Muscle layer of colon (tissue), 2 donors: Measurements from ENCODE around the gene ADGRB3.
"Not testable (repeated sequence)": the region's sequence is repeated elsewhere in the genome, so short reads cannot be mapped to it uniquely, and the experiment has no call there.

ENCODE experiments used
- H3K27ac ChIP-seq: one replicate; pipeline ENCODE4 v1.7.0; 2013; ENCODE audit warnings: low read depth, mild to moderate bottlenecking, low read length, moderate library complexity
- H3K27me3 ChIP-seq, 2 donors: one replicate each; pipeline ENCODE4 v1.7.0; 2013; ENCODE audit warnings: low read length in 2 of 2, mild to moderate bottlenecking in 2 of 2; ENCODE audit not compliant: insufficient read depth in 2 of 2, control insufficient read depth in 1 of 2
- H3K36me3 ChIP-seq: one replicate; pipeline ENCODE4 v1.7.0; 2013; ENCODE audit warnings: mild to moderate bottlenecking, low read length; ENCODE audit not compliant: insufficient read depth
- H3K4me1 ChIP-seq: one replicate; pipeline ENCODE4 v1.7.0; 2013; ENCODE audit warnings: mild to moderate bottlenecking, low read length; ENCODE audit not compliant: insufficient read depth
- H3K4me3 ChIP-seq, 2 donors: one replicate each; pipeline ENCODE4 v1.7.0; 2013; ENCODE audit warnings: low read length in 2 of 2, low read depth in 1 of 2, mild to moderate bottlenecking in 1 of 2, moderate library complexity in 1 of 2
- H3K9ac ChIP-seq: one replicate; pipeline ENCODE4 v1.7.0; 2013; ENCODE audit warnings: low read length
- H3K9me3 ChIP-seq: one replicate; pipeline ENCODE4 v1.7.0; 2013; ENCODE audit warnings: mild to moderate bottlenecking, low read length
- donor health status: abdominal sarcoma.
- donor health status: Adenocarcinoma of cecum.

Gene ADGRB3

DNA sequence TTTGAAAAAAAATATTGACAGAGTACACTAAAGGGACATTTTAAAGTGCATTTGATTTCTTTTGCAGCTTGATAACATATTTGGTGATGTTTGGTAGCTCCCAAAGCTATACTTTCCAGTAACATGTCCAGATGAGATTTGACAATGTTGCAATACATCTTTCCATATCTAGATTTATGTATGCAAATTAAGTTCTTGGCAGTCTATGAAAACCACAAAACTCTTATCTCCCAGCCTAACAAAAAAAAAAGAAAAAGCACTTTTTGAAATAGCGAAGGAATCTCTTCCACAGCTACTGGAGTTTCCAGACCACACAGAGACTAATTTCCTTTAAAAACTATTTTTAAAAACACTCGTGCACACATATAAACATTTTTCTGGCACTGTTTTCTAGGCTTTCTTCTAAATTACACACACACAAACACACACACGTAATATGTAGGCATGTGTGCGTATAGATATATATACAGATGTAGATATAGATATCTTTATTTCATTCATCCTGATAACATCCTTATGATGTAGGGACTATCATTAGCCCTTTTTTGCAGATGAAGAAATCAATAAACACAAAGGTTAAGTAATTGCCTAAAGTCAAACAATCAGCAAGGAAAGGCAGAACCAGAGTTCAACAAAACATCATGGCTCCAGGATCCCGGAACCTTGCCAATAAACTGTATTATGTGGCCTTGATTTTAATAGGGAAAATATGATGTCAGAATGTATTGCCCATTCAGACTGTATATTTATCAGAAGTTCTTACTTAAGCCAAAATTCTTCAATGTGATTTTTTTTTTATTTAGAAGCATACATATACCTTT, 93.3 kb downstream of the ADGRB3 start:
- no peaks in the 10 kb centered on the region for H3K4me1 ChIP-seq
- H3K27me3 ChIP-seq, result no peaks in the 10 kb centered on the region
- H3K9me3 ChIP-seq, result no peaks in the 10 kb centered on the region
- H3K4me3 ChIP-seq, result no peak overlapping the region
- no peak overlapping the region for H3K9ac ChIP-seq
- no peak overlapping the region for H3K27ac ChIP-seq
- no peaks in the 10 kb centered on the region for H3K36me3 ChIP-seq

DNA sequence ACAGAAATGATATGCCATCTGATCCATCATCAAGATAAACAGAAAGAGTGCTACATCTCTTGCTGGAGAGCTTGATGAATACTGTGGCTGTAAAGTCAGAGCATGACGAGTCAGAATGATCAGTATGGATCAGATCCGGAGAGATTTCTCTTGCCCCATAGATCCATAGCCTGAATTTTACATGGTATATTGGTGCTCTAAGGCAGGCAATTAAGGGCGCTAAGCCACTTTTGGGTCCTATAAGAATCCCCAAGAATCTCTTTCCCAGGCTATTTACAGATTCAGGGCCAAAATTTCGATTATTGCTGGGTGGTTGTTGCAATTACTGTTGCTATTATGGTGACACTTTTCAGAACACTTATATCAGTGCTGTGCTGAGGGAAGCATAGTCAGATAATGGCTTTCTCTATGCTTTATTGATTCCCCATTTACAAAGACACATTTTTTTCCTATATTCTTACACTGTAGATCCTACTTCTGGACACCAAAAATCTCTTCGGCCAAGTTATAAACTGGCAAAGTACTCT, 94.4 kb downstream of the ADGRB3 start:
- Histone ChIP-seq H3K27ac (no peak overlapping the region), H3K9ac (no peak overlapping the region), H3K4me1 (no peaks in the 10 kb centered on the region), H3K36me3 (no peaks in the 10 kb centered on the region), H3K4me3 (no peak overlapping the region), H3K9me3 (no peaks in the 10 kb centered on the region), H3K27me3 (no peaks in the 10 kb centered on the region)

DNA sequence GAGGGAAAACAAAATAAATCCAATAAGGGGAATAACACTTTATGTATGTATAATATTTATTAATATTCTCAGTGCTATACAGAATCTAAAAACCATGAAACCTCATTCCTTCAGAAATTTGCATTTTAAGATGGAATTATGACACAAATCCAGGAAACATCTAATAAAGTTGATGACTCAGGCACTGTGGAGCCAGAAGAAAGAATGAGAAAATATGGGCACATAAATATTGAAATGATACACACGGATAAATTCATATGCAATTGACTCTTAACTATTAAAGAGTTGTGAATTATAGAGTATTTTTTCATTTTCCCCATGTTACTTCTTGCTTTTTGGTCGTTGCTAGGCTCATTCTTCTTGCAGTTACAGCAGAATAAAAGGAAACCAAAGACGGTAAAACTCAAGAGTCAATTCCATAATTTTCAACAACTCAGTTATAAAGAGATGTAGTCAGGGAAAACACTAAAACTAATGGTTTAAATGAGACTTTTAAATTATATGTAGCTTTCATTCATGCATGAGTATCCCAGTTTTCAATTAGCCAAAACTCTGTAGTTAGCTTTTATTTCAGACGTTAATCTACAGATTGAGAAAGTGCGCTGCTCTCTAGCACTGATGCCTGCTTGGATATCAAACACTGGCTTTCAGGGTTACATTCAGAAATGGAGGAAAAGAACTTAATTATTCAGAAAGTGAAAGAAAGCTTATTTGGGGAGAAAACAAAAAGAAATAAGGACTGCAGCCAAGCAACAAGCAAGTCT, 95.4 kb downstream of the ADGRB3 start:
- Histone ChIP-seq H3K4me3 (no peak overlapping the region), H3K9me3 (no peaks in the 10 kb centered on the region), H3K9ac (no peak overlapping the region), H3K27me3 (no peaks in the 10 kb centered on the region), H3K4me1 (no peaks in the 10 kb centered on the region), H3K27ac (no peak overlapping the region), H3K36me3 (no peaks in the 10 kb centered on the region)

DNA sequence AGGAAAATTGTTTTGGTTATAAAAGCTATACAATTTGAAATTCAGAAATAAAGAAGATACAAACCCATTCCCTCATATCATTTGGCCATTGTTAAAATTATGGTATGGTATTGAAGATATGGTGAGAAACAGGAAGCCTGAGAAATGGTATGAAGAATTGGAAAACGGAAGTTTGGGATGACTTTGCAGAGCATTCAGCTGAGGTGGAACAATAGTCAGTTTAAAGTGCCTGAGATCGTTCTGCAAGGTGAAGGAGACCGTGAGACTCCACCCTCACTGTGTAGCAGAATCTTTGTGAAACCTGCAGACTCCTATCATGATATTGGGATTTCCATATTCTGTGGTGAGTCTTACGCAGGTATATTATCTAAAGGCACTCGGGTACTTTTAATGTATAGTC, 97.3 kb downstream of the ADGRB3 start:
- H3K4me3 ChIP-seq, result no peak overlapping the region
- H3K36me3 ChIP-seq, result no peaks in the 10 kb centered on the region
- H3K9me3 ChIP-seq, result no peaks in the 10 kb centered on the region
- no peak overlapping the region for H3K27ac ChIP-seq
- no peaks in the 10 kb centered on the region for H3K27me3 ChIP-seq
- no peaks in the 10 kb centered on the region for H3K4me1 ChIP-seq
- H3K9ac ChIP-seq, result no peak overlapping the region

DNA sequence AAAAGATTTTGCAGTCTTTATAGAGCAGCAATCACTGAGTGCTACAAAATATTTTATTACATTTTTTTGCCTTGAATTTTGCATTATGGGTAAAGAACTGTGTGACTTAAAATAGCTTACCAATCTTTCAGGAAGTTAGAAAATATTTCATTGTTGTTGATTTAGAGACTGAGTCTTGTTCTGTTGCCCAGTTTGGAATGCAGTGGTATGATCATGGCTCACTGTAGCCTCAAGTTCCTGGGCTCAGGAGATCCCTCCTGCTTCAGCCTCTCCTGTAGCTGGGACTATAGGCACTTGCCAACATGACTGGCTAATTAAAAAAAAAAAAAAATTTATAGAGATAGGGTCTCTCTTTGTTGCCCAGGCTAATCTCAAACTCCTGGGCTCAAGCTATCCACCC, 100.8 kb downstream of the ADGRB3 start:
- Histone ChIP-seq H3K4me3 (no peak overlapping the region), H3K36me3 (no peaks in the 10 kb centered on the region)

DNA sequence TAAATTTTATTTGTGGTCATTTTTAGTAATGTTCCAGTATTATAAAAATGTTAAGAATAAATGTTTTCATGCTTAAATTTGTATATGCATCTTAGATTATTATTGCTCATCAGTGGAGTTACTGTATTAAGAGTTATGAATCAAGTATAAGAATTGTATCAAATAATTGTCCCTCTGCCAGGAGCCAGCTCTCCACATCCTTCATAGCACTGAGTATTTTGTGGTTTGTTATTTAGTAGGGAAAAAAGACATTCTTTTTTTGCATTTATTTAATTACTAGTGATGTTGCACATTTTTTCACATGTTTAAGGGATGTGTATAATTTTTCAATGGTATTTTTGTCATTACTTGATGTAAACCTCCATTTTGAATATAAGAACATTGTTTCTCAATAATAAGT, 102.0 kb downstream of the ADGRB3 start:
- Histone ChIP-seq H3K4me3 (no peak overlapping the region), H3K36me3 (no peaks in the 10 kb centered on the region), H3K27ac (no peak overlapping the region), H3K9ac (no peak overlapping the region), H3K27me3 (no peaks in the 10 kb centered on the region), H3K9me3 (no peaks in the 10 kb centered on the region), H3K4me1 (no peaks in the 10 kb centered on the region)

More for the DNA sequence above, 100.8 kb downstream of the ADGRB3 start:
- H3K4me1 ChIP-seq, result no peaks in the 10 kb centered on the region
- no peak overlapping the region for H3K27ac ChIP-seq
- no peaks in the 10 kb centered on the region for H3K27me3 ChIP-seq
- H3K9me3 ChIP-seq, result no peaks in the 10 kb centered on the region
- no peak overlapping the region for H3K9ac ChIP-seq

DNA sequence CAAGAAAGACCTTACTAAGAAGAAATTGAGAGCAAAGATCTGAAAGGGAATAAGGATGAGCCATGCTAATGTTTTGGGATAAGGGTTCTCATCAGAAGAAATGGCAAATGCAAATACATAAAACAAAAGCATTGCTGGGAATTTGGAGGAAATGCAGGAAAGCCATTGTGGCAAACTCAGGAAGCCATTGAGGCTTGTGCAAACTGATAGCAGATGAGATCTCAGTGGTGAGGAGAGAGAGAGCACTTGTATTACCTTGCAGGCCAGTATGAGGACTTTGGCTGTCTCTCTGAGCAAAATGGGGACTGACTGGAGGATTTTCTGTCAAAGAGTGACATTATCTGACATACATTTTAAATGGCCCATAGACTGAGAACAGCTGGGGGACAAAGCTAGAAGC, 103.0 kb downstream of the ADGRB3 start:
- no peaks in the 10 kb centered on the region for H3K27me3 ChIP-seq
- no peak overlapping the region for H3K4me3 ChIP-seq
- no peak overlapping the region for H3K27ac ChIP-seq
- H3K9me3 ChIP-seq, result no peaks in the 10 kb centered on the region
- no peak overlapping the region for H3K9ac ChIP-seq
- no peaks in the 10 kb centered on the region for H3K4me1 ChIP-seq
- H3K36me3 ChIP-seq, result no peaks in the 10 kb centered on the region

DNA sequence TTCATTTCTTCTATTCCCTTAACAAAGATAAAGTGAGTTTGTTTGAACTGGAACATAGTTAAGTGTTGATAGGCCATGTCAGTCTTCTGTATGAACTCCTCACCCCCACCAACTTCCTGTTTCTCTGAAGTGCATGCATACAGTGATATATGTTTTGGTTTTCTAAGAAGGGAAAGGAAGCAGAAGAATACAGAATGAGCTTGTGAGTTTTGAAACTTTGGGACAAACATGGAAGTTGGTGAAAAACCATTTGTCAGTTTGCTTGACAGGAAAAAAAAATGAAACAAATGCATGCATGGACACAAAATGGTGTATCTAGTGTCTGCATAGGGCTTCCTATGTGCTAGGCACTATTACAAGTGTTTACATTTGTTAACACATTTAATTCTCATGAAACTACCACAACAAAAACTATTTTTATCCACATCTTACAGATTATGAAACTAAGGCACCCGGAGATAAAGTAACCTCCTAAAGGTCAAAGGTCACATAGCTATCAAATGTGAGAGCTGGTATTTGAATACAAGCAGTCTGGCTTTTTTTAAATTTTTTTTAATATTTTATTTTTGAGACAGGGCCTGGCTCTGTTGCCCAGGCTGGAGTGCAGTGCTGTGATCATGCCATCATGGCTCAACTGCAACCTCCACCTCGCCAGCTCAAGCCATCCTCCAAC, 105.9 kb downstream of the ADGRB3 start:
- Histone ChIP-seq H3K9me3 (no peaks in the 10 kb centered on the region), H3K36me3 (no peaks in the 10 kb centered on the region), H3K27me3 (no peaks in the 10 kb centered on the region), H3K4me1 (no peaks in the 10 kb centered on the region), H3K9ac (no peak overlapping the region), H3K4me3 (no peak overlapping the region), H3K27ac (no peak overlapping the region)

DNA sequence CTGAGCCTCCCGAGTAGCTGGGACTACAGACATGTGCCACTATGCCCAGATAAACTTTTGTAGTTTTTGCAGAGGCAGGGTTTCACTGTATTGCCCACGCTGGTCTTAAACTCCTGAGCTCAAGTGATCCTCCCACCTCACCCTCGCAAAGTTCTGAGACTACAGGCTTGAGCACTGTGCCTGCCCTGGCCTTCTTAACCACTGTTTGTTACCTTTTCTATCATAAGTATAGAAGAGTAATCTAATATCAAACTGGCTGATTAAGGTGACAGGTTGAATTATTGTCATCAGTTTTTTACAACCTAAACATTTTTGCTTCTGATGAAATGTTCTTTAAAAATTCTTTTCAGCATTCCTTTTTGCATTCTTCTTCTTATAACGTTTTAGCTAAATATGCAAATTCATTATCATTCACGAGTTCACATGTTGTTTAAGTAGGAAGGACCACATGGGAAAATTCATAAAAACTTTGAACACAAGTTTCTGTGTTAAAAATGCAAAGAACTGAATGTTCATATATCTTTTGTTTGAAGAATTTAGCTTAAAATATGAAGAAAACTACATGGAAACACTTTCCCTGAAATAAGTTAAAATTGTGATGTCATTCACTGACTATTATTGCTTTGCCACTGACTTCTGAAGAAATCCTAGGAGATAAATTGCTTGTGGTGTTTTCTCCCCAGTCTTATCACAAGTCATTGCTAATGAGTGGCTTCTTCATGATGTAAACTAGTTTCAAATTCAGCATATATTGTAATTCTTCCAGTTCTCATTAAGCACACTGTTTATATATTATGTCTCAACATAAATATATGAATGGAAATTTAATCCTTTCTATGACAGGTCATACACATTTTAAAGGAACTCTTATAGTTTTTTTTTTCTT, 106.7 kb downstream of the ADGRB3 start:
- H3K9ac ChIP-seq, result no peak overlapping the region
- no peaks in the 10 kb centered on the region for H3K27me3 ChIP-seq
- H3K4me1 ChIP-seq, result no peaks in the 10 kb centered on the region
- no peaks in the 10 kb centered on the region for H3K36me3 ChIP-seq
- H3K9me3 ChIP-seq, result no peaks in the 10 kb centered on the region
- H3K4me3 ChIP-seq, result no peak overlapping the region
- no peak overlapping the region for H3K27ac ChIP-seq

DNA sequence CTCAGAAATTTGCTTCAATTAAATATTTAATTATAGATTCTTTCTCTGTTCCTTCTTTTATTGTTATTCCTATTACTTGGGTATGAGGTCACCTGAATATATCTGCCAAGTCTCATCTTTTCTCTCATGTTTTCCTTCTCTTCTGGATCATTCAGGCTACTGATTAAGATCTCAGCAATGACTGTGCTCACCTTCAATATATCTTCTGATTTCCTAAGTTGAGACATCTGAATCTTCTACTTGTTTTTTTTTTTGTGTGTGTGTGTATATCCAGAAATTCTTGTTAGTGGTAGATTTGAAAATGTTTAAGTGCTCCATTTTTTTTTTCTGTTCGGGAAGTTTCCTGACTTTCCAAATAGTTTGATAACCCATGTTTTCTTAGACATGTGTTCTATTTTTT, 108.0 kb downstream of the ADGRB3 start:
- H3K36me3 ChIP-seq, result no peaks in the 10 kb centered on the region
- no peak overlapping the region for H3K27ac ChIP-seq
- no peak overlapping the region for H3K9ac ChIP-seq
- no peaks in the 10 kb centered on the region for H3K9me3 ChIP-seq
- no peaks in the 10 kb centered on the region for H3K27me3 ChIP-seq
- H3K4me3 ChIP-seq, result no peak overlapping the region
- no peaks in the 10 kb centered on the region for H3K4me1 ChIP-seq

DNA sequence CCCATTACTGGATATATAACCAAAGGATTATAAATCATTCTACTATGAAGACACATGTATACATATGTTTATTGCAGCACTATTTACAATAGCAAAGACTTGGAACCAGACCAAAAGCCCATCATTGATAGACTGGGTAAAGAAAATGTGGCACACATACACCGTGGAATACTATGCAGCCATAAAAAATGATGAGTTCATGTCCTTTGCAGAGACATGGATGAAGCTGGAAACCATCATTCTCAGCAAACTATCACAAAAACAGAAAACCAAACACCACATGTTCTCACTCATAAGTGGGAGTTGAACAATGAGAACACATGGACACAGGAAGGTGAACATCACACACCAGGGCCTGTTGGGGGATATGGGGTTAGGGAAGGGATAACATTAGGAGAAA, 109.3 kb downstream of the ADGRB3 start:
- H3K27me3 ChIP-seq, H3K9ac ChIP-seq, H3K27ac ChIP-seq, H3K4me3 ChIP-seq, H3K4me1 ChIP-seq, H3K36me3 ChIP-seq, H3K9me3 ChIP-seq: not testable (repeated sequence)
